Measurements from ENCODE around the gene NSDHL.

GRCh38 chrX:152819732-152820131 lies 11.1 kb upstream of the NSDHL start:
- TF ChIP-seq CTCF (IDR thresholded peaks at IDR 0.05) (no peak), POLR2A (IDR thresholded peaks at IDR 0.05) (no peak)
